GM18511 (cell line): ENCODE results near the gene PRR5L.

ENCODE experiments used
- ATAC-seq: cut with Tn5 transposase; IDR thresholded peaks from one replicate; pipeline ENCODE4 v1.9.1; 2021; ENCODE audit warnings: mild to moderate bottlenecking, moderate library complexity; ENCODE audit not compliant: unreplicated experiment

PRR5L gene, protein sequence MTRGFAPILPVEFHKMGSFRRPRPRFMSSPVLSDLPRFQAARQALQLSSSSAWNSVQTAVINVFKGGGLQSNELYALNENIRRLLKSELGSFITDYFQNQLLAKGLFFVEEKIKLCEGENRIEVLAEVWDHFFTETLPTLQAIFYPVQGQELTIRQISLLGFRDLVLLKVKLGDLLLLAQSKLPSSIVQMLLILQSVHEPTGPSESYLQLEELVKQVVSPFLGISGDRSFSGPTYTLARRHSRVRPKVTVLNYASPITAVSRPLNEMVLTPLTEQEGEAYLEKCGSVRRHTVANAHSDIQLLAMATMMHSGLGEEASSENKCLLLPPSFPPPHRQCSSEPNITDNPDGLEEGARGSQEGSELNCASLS

DNA sequence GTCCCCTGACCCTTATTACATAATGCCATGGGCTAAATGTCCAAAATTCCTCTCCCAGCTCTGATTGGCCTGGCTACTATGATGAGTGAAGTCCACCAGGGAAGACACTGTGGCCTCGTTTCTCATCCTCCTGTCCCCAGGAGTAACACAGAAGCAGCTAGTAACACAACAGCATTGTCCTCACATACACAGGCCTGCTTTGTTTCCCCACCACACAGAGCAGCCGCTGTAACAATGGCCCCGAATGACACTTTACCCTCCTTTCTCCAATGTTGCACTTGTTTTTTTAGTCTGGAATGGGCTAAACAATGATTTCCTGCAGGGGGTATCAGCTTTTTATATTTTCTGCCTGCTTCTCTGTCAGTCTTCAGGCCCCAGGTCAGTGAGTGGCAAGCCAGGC lies at the start of gene PRR5L:
Gene PRR5L (plus strand): TSS at position 363 of the 400 bp plus-strand sequence. CDS start 104,834 bp downstream, outside the sequence.
- no peak for ATAC-seq

DNA sequence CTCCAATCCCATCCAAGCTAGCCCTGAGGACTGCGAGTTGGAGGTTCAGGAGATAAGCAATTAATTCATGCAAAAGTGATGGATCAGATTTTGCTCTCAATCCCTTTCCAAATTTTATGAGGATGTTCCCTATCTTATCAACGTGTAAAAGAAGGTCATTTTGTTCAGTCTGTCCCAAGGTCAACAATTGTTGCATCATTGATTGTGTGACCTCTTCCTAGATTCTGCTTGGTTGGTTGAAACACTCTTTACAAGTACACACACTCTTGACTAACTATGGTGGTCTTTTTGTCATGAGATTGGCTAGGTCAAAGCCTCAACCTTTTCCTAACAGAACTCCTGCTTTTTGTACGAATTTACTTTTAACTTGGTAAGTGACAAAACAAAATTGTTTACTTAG lies 48.6 kb upstream of the PRR5L start:
- ATAC-seq: no peak

DNA sequence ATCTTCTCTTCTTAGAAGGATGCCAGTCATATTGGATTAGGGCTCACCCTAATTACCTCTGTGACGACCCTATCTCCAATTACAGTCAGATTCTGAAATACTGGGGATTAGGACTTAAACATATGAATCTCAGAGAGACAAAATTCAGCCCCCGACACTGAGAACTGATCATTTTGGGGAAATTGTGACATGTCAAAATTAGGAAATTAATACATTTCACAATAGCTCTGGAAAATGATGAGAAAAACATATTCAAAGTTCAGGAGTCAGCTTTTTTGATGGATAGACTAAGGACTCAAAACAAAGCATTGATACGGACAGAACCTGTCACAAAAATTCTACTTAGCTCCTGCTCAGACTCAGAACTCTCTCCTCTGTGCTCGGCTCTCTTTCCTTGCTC lies 47.7 kb upstream of the PRR5L start:
- ATAC-seq: no peak

DNA sequence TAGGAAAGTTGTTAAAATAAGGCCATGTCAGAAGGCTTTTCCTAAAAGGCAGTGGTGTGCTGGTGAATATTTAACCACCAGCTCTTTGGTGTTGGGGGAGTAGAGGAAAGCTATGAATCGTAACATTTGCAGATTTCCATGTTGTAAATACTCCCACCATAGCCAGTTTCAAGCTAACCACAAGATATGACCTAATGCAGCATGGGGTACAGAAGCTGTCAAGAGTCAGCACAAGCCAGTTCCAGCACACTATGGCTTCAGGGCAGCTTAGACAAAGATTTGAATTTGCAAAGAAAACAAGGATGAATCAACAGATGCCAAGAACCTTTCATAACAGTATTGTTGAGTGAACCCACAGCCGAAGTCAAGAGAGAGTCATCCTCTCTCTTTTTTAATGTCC lies 46.8 kb upstream of the PRR5L start:
- ATAC-seq: peak; percentile 64

DNA sequence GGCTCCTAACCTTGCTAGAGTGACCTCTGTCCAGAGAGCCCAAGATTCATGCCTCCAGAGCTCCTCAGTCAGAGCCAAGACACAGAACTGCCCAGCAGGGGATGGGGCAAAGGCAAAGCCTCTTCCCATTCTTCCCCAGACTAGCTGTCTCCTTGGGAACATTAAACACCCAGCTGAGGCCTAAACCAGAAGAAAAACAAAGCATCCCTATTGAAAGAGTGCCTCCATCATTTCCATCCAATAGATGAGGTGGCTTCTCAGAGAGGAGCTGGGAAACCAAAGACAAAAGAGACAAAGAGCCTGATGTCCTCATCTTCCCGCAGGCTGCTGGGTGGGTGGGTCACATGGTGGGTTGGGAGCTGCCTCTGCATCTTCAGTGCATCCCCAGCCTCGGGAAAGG lies 44.3 kb upstream of the PRR5L start:
- no peak for ATAC-seq

DNA sequence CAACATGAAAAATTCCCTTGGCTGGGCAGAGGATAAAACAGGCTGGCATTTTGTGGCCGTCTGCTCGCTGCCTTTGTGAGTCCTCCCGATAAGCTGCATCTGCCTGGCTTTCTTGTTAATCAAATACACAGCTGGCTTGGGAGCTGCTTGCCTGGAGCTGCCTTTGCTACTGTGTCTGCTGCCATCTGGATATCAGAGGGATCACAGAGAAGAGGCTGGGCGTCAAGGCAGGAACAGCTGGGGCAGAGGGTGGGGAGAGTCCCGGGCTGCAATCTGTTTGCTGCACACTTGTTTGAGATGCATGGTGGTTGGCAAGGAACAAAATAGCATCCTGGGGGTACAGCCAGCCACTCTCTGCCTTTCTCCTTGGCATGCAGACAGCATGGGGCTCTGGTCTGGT lies 42.9 kb upstream of the PRR5L start:
- no peak for ATAC-seq

DNA sequence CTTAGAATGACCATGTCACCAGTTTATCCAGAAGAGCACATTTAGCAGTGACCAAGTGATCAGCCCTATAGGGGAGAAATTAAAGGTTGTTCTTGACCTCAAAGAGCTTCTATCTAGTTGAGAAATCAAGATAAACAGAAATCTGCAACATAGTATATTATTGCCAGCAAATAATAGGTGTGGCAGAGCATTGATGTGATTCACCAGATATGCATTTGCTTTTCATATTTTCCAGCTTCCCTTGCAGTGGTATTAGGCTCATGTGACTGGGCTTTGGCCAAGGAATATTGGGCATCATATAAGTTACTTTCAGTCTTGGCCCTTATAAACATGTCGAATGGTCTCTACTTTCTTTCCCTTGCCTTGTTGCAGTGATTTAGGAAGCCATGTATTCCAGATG lies 41.4 kb upstream of the PRR5L start:
- no peak for ATAC-seq

DNA sequence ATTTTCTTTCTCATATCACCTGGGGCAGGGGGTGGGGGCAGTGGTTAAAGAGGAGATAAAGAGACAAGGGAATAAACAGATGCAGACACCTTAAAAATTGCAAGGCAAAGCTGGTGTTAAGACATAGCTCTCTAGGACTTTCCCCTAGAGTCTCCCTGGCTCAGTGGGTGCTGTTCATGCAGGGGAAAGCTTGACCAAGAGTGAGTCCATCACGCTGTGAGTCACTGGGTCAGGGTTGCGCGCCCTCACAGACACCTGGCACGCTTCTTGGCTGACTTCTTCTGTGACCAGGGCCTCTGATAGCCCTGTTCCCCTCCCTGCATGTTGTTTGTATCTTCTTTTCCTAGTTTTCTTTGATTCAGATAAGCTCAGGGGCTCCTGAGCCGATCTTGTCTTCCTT lies 38.7 kb upstream of the PRR5L start:
- no peak for ATAC-seq

DNA sequence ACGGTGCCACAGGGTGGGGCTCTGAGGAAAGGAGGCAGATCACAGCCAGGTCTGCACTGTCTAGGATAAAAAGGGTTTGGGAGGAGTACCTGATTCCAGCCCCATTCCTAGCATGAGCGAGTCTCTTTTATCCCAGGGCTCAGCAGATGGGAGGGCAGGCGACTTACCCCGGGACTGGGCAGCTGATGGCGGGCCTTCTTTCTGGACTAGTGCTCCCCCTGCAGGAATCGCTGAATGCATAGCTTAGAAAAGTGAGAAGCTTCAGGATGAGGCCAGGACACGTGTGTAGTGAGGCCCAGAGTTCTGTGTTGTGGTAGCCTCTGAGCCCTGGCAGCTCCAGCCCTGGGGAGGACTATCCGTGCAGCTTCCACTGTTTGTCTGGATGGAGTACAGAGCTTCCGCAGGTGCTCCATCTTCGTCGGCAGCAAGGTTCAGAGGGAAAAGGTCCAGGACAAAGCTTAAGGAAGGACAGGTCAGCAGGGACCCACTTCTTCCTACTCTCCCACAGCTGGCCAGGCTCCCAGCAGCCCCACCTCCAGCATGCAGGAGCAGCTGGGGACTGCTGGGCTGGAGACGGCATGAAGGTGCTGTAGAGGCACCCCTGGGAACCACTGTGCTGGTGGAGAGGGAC lies 37.2 kb upstream of the PRR5L start:
- no peak for ATAC-seq

DNA sequence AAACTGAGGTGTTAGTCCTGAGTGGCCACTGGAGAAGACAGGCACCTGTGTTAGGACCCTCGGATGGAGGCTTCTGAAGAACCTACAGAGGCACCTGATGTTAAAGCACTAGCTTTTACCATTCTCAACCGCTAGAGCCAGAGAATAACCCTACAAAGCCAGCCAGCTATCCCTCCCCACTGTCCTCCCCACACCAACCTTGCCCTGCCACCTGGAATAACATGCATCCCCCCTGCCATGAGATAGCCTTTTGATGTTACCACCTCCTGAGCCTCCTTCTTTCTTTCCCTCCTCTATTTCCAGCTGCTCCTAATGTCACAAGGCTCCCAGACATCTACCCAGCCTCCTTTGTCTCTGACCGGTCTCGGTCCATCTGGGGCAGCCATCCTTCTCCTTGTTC lies 35.0 kb upstream of the PRR5L start:
- ATAC-seq: no peak

DNA sequence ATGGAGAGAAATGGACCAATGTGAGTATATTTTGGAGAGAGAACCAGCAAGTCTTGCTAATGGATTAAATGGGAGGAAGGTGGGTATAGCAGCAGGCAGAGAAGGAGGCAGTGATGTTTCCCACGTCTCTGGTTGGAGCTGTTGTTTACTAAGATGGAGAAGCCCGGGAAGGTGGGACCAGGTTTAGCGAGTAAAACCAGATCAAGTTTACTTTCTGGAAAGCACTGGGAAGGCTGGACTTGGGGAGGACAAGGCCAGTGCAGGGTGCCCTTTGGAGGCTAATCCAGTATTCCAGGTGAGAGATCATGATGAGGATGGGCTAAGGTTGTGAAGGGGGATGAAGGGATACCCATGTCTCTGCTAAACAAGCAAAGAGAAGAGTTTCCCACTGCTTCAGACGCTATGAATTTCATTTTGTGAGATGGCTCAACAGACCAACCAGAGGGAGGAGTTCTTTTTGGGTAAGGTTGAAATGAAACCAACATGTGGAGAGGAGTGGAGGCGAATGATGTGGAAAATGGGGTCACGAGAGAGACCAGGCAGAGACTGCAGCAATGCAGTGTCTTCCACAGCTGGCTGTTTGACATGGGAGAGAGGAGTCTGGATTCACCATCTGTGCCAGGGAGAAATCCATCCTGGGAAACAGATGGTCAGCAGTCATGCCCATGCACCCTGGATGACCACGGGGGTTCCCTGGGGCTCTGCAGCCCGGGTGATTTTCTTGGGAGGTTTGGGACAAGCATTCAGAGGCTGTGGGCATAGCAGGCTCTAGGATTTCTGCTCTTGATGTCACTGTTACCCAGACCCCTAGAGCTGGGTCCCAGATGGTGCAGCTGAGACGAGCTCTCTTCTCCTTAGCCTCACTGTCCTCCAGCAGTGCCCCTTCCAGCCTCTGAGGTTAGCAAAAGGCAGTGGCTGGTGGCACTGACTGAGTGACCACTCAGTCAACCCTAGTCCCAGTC lies 31.8 kb upstream of the PRR5L start:
- ATAC-seq: no peak

DNA sequence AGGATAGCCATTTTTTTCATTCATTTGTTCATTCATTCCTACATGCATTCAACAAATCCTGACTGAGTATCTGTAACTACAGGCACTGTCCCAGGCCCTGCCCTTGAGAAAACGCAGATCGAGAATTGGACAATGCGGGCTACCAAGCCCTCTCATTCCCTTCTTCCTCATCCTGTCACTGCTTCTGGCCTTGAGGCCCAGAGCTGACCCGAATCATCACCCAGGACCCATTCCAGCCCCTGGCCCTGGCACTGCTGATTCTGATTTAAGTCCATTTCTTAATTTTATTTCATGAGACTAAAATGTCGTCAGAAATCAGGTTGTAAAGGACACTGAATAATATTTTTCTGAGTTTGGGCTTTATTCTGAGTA lies 31.1 kb upstream of the PRR5L start:
- no peak for ATAC-seq

DNA sequence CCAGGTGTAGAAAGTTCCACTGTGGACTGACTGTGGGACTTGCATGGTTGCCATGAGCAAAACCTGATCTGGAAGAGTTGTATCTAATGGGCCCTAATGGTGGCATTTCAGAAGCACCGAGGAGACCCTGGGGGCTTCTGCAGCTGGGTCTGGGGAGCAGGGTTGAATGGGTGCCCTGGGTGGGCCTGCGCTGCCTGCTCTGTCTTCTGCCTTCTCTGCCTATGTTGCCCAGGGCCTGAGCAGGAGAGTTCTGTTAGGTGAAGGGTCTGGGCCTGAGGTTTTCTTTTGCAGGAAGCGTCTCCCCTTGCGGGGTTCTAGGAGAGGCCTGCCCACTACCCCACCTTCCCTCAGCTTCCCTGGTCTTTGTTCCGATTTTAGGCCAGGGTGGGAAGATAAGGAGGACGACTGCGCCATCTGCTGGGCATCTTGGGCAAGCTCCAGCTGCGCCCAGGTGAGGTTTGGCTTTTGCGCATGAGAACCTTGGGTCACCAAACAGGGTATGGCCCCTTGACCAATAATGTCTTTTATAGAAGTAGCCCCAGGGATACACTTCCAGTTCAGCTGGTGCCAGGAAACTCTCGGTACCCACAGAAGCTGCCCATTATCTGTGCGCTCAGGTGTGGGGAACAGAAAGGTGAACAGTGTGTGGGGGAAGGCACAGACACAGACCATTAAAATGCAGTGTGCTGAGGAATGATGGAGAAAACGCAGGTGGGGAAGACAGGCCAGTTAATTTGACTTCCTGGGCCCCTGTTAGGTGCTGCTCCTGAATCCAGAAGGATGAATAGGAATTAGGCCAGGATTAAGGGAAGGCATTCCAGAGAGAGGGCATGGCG lies 30.1 kb upstream of the PRR5L start:
- ATAC-seq: peak; percentile 84

DNA sequence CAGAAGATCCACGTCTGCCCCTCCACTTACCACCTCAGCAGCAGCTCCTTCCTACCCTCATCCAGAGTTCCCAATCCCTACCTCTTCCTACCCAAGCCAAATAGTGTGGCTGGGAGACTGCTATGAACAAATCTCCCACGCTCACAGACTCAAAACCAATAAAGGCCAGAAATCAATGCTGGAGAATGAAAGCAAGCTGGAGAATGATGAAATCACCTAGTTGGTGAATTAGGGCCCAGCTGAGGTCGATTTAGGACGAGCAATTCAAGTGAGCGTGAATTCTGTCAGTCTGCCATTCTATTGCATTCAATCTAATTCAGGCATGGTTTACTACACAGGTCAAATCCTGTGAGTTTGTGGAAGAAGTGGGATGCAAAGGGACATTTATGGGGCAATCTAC lies 29.3 kb upstream of the PRR5L start:
- no peak for ATAC-seq

DNA sequence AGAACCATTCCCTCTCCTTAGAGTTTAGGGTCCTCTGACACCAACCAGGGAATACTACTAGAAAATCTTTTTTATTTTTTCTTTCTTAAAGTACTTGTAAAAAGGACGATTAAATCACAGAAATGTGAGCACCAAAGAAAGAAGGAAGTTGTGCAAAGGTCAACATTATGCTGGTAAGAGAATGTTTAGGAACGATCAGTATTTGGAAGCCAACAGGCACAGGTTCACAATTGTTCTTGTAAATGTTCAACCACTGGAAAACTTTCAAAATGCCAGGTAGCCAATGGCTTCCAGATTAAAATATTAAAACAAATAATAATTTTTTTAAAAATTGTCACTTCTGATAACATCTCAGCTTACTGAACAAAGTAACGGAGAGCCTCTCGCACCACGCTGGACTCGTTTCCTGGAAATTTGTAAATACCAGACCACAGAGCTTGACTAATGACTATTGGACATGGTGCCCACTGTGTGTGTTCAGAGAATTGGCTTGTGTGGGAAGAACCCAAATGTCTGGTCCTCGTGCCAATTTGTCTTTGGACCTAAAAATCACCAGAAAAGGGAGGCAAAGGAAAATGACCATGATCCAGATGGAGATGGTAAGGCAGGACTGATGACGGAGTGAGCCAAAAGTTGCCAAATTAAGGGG lies 27.6 kb upstream of the PRR5L start:
- no peak for ATAC-seq

DNA sequence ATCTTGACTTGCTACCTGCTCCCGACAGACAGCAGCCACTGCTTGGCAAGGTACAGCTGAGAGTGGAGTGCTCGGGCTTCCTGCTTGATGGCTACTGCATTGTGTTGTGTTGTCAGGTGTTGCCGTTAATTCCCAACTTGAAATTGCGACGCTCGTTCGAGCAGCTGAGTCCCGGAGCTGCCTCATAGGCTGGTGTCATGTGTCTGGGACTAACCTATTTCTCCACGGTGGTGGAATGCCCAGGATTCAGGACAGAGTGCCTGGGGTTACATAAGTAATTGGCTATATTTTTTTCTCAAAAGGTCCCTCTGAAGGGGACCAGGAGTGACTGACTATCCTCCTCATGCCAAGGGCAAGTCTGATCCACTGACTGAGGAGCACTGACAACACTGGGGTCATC lies 25.4 kb upstream of the PRR5L start:
- no peak for ATAC-seq

DNA sequence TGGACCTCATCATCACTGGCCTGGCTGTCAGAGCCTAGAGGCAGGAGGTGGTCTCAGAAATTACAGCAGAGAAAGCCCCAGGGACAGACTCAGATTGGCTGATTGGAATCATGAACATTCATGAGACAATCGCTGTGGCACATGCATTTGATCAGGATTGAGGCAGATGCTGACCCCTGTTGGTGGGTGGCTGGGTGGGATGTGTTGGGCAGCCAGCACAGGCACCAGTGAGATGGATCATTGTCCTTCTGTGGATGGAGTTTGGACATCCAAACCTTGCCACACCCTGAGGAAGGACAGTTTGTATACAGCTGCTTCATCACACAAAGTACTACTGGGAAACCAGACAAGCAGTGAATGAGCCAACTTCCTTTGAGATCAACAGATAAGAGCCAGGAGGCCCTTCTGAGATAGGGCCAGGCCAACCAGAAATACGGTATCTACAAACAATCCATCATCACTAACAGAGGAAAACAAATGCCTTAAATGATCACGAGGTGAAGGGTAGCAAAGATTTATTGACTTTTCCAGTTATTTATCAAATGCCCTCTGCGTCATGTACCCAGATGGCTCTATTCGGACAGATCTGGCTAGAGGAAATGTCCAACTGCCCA lies 24.2 kb upstream of the PRR5L start:
- no peak for ATAC-seq

DNA sequence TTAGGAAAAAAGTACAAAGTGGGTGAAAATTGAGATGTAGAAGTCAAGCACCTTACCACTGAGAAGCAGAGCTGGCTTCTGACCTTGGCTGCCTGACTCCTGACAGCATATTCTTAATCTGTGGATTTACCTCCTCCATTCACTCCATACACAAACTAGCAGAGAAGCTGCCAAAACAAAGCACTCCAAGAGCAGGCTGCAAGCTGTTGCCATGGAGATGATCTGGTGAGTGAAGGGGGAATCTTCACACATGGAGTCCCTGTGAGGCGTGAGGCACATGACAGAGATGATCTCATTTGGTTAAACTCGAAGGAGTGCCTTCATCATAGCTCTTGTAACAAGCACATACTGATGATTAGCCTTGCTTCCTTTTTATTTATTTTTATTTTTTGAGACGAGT lies 23.0 kb upstream of the PRR5L start:
- no peak for ATAC-seq

DNA sequence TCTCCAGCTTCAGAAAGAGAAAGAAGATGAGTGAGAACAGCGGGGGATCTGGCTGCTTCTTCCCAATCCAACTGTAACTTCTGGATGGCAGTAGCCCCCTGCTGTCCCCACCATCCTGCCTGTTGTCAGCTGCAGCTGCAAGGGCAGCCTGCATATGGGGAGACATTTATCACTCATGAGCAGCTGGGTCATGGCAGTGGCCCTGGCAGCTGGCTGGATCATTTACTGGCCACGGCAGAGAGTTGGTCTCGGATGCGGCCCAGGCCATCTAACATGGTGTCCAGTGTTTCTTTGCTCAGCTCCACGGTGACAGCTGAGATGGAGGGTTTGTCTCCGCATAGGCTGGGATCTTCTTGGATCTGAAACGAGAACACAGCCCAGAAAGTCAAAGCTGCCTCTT lies 21.7 kb upstream of the PRR5L start:
- ATAC-seq: no peak
